ENCODE results near the gene LRIG1. TPM values are rescaled to one million over a fixed set of nuclear protein-coding genes. Genes with fewer than 3 reads are reported as not detected.
A peak's percentile ranks its signal among the peaks of the same experiment; 100 is the strongest.

Gene LRIG1
- total RNA-seq, 2 experiments from 2014 or later: 14.7 to 17.1 TPM

DNA sequence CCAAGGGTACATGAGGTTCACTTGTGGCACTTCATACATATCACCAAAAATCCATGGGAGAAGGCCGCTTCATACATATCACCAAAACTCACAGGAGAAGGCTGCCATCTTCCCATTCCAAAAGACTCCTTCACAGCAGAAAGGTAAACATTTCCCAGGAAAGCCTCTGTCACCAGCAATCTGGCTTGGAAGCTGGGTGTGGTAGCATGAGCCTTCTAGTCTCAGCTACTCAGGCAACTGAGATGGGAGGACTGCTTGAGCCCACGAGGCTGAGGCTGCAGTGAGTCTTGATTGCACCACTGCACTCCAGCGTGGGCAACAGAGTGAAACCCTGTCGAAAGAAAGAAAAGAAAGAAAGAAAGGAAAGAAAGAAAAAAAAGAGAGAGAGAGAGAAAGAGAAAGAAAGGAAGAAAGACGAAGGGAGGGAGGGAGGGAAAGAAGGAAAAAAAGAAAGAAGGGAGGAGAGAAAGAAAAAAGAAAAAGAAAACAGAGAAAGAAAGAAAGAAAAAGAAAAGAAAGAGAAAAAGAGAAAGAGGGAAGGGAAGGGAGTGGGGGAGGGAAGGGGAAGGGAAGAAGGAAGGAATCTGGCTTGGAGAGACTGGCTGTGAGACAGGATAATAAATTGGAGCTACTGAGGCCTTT is 7.2 kb downstream of the LRIG1 start:
- H3K4me3 Mint-ChIP-seq: no peak overlapping the region
- H3K36me3 Mint-ChIP-seq (ENCODE audit: low read depth): peaks cover 6% of the 10 kb centered on the region
- POLR2A ChIA-PET: interaction anchor here (0.8 to 1.1 kb wide), 4 partner anchors 10 to 254 kb away, joined by 3 to 6 read pairs (median 3); no protein-coding TSS in a partner anchor
- ATAC-seq (no peak), DNase-seq (no peak)
- peaks cover 3% of the 10 kb centered on the region for H3K27me3 Mint-ChIP-seq (ENCODE audit: low read depth)
- peaks cover 89% of the 10 kb centered on the region for H3K4me1 Mint-ChIP-seq (ENCODE audit: low read depth)
- CTCF ChIA-PET: interaction anchor here (1.1 to 5.8 kb wide), 2 partner anchors 11 to 25 kb away, joined by 4 to 47 read pairs; no protein-coding TSS in a partner anchor
- no peaks in the 10 kb centered on the region for H3K9me3 Mint-ChIP-seq (ENCODE audit: insufficient read depth)
- H3K27ac Mint-ChIP-seq: no peak overlapping the region

DNA sequence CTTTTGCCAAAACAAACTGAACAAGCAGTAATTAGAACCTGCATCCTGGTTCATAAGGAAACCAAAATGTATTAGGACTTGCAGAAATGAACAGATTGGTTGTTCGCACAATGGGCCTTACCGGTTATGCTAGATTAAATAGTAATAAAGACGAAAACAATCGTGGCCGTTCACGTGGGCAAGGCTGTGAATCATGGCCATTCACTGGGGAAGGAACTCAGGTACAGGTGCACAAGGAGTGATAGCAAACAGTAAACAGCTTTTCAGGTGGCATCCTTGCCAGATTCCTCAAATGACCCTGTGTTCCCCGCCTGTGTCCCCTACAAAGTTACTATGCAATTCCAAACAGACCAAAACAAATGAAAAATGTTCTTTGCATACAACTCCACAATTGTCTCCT is 8.2 kb downstream of the LRIG1 start:
- ChIA-PET CTCF (interaction anchor here (0.9 to 5.8 kb wide), 4 partner anchors 8 to 216 kb away, joined by 3 to 47 read pairs (median 16); partner anchors contain the start of gene LRIG1), POLR2A (interaction anchor here (1.6 kb wide), 1 partner anchor 8 kb away, joined by 3 read pairs; no protein-coding TSS in a partner anchor)
- Mint-ChIP-seq H3K9me3 (ENCODE audit: insufficient read depth) (no peaks in the 10 kb centered on the region), H3K27me3 (ENCODE audit: low read depth) (peaks cover 3% of the 10 kb centered on the region), H3K27ac (no peak overlapping the region), H3K4me3 (no peak overlapping the region), H3K36me3 (ENCODE audit: low read depth) (peaks cover 6% of the 10 kb centered on the region), H3K4me1 (ENCODE audit: low read depth) (peaks cover 85% of the 10 kb centered on the region)
- DNase-seq: no peak
- ATAC-seq: no peak

DNA sequence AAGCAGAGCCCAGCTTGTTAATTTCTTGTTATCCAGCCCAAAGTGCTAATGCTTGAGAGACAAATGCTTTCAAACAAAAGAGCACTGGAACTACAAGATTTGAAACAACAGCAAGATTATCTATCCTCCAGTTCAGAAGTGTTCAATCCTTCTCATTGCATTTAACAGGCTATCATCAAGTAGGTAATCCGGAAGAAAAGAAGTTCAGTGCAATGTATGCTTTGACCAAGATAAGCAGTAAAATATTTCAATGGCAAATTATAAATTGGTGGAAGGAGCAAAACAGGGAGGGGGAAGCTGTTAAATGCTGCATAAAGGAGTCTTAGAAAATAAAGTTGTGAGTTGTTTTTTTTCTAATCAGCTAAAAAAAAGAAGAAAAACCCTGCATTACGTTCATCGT is 8.8 kb downstream of the LRIG1 start:
- H3K9me3 Mint-ChIP-seq (ENCODE audit: insufficient read depth): no peaks in the 10 kb centered on the region
- no peak overlapping the region for H3K27ac Mint-ChIP-seq

DNA sequence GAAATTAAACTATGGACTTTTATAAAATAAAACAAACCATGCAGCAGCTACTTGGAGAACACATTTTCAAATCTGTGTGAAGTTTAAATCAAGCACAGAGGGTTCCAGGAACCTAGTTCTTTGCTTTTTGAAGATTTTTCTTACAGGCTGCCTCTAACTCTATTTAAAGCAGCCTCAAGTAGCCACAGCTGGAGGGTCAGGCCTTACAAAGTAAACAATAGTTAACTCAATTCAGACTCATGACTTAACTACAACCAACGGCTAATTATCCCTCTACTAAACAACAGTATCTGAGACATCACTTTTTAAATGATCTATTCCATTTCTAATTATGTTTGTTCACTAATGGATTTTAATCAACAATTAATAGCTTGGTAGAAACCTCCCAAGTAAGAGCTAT is 9.8 kb downstream of the LRIG1 start:
- Mint-ChIP-seq H3K4me3 (no peak overlapping the region), H3K27me3 (ENCODE audit: low read depth) (peaks cover 3% of the 10 kb centered on the region), H3K9me3 (ENCODE audit: insufficient read depth) (no peaks in the 10 kb centered on the region), H3K27ac (no peak overlapping the region), H3K36me3 (ENCODE audit: low read depth) (peaks cover 10% of the 10 kb centered on the region), H3K4me1 (ENCODE audit: low read depth) (peaks cover 84% of the 10 kb centered on the region)
- ChIA-PET POLR2A (interaction anchor here (0.9 to 2.2 kb wide), 6 partner anchors 8 to 19 kb away, joined by 3 to 13 read pairs (median 4); no protein-coding TSS in a partner anchor), CTCF (interaction anchor here (0.6 to 5.8 kb wide), 14 partner anchors 8 to 214 kb away, joined by 3 to 47 read pairs (median 4); partner anchors contain the start of gene LRIG1)
- no peak for DNase-seq
- ATAC-seq: no peak

More for the DNA sequence above, 8.8 kb downstream of the LRIG1 start:
- Mint-ChIP-seq H3K27me3 (ENCODE audit: low read depth) (peaks cover 3% of the 10 kb centered on the region), H3K4me3 (no peak overlapping the region), H3K4me1 (ENCODE audit: low read depth) (peaks cover 85% of the 10 kb centered on the region), H3K36me3 (ENCODE audit: low read depth) (peaks cover 10% of the 10 kb centered on the region)
- POLR2A ChIA-PET: interaction anchor here (1.1 to 1.6 kb wide), 2 partner anchors 8 to 9 kb away, joined by 3 read pairs; no protein-coding TSS in a partner anchor
- no peak for DNase-seq
- CTCF ChIA-PET: interaction anchor here (0.9 to 5.8 kb wide), 8 partner anchors 9 to 215 kb away, joined by 3 to 47 read pairs (median 12); partner anchors contain the start of gene LRIG1
- no peak for ATAC-seq

DNA sequence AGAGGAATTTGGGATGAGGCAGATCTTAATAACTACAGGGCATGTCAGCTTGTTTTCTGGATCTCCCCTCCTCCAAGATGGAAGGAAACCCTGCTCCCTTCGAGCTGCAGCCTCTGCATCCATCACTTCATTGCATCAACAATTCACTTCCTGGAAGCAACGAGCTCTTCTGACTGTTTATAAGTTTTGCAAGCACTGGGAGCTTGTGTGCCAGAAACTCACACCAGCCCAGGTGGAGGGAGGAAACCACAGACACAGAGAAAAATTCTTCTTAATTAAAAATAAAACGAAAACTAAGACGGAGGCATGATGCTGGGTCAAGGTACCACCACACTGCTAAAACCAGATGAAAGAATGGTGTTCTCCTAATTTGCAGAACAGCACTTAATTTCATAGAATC is 10.6 kb downstream of the LRIG1 start:
- peak overlapping the region; percentile 47 for H3K4me3 Mint-ChIP-seq
- no peaks in the 10 kb centered on the region for H3K9me3 Mint-ChIP-seq (ENCODE audit: insufficient read depth)
- H3K4me1 Mint-ChIP-seq (ENCODE audit: low read depth): peaks cover 83% of the 10 kb centered on the region
- ATAC-seq (peak; percentile 64), DNase-seq (peak; percentile 48)
- CTCF ChIA-PET: interaction anchor here (1.1 to 5.8 kb wide), 10 partner anchors 8 to 332 kb away, joined by 3 to 47 read pairs (median 5); no protein-coding TSS in a partner anchor
- H3K36me3 Mint-ChIP-seq (ENCODE audit: low read depth): peaks cover 11% of the 10 kb centered on the region
- H3K27me3 Mint-ChIP-seq (ENCODE audit: low read depth): peaks cover 3% of the 10 kb centered on the region
- H3K27ac Mint-ChIP-seq: peak overlapping the region; percentile 62
- POLR2A ChIA-PET: interaction anchor here (0.9 to 2.2 kb wide), 4 partner anchors 9 to 19 kb away, joined by 3 to 13 read pairs (median 5); no protein-coding TSS in a partner anchor

DNA sequence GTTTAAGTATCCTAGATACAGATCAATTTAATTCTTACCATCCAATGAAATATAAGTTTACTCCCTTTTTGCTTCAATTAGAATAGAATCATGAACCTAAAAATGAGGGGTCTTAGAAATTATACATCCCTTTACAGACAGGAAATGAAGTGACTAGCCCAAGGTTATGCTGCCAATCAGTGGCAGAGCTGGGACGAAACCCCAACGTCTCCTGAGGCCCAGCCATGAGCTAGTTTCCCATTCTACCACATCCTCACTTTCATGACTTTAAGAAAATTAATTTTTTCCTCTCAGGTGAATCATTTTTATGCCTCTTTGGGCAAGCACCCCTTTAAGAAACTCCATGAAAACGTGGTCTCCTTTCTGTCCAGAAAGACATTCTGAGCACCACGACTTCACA is 11.2 kb downstream of the LRIG1 start:
- peak; percentile 37 for DNase-seq
- H3K4me3 Mint-ChIP-seq: peak overlapping the region; percentile 47
- peaks cover 79% of the 10 kb centered on the region for H3K4me1 Mint-ChIP-seq (ENCODE audit: low read depth)
- H3K36me3 Mint-ChIP-seq (ENCODE audit: low read depth): peaks cover 13% of the 10 kb centered on the region
- no peaks in the 10 kb centered on the region for H3K9me3 Mint-ChIP-seq (ENCODE audit: insufficient read depth)
- POLR2A ChIA-PET: interaction anchor here (1.2 to 2.2 kb wide), 3 partner anchors 8 to 17 kb away, joined by 5 to 13 read pairs (median 5); no protein-coding TSS in a partner anchor
- H3K27me3 Mint-ChIP-seq (ENCODE audit: low read depth): peaks cover 3% of the 10 kb centered on the region
- CTCF ChIA-PET: interaction anchor here (0.7 to 4.3 kb wide), 8 partner anchors 11 to 333 kb away, joined by 3 to 25 read pairs (median 4); no protein-coding TSS in a partner anchor
- ATAC-seq: peak; percentile 52
- peak overlapping the region; percentile 62 for H3K27ac Mint-ChIP-seq

DNA sequence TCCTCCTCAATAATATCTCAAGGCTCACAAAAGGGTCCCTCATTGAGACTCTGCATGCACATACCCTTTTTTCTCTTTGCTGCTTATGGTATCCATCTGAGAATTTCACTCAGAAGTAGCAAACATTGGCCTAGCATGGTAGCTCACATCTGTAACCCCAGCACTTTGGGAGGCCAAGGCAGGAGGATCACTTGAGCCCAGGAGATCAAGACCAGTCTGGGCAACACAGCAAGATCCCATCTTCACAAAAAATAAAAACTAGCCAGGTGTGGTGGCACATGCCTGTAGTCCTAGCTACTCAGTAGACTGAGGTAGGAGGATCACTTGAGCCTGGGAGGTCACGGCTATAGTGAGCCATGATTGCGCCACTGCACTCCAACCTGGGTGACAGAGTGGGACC is 11.7 kb downstream of the LRIG1 start:
- peak overlapping the region; percentile 47 for H3K4me3 Mint-ChIP-seq
- CTCF ChIA-PET: interaction anchor here (1.8 to 4.3 kb wide), 4 partner anchors 10 to 82 kb away, joined by 6 to 25 read pairs (median 20); no protein-coding TSS in a partner anchor

DNA sequence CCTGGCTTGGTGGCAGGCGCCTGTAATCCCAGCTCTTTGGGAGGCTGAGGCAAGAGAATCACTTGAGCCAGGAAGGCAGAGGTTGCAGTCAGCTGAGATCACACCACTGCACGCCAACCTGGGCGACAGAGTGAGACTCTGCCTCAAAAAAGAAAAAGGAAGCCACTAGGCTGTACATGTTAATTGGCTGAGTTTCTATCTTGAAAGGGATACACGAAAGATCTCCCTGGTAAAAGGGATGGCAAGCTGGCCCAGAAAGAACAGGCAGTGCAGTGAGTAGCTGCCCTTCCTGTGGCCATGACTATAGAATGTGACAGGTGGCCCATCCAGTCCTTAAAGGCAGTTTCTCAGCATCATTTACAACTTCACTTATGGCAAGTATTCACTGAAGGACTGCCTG is 12.3 kb downstream of the LRIG1 start:
- H3K27ac Mint-ChIP-seq: peak overlapping the region; percentile 60
- peaks cover 13% of the 10 kb centered on the region for H3K36me3 Mint-ChIP-seq (ENCODE audit: low read depth)
- peaks cover 81% of the 10 kb centered on the region for H3K4me1 Mint-ChIP-seq (ENCODE audit: low read depth)
- ChIA-PET CTCF (interaction anchor here (4.1 to 4.3 kb wide), 2 partner anchors 15 to 81 kb away, joined by 17 to 25 read pairs; no protein-coding TSS in a partner anchor), POLR2A (no interaction called here)
- no peaks in the 10 kb centered on the region for H3K9me3 Mint-ChIP-seq (ENCODE audit: insufficient read depth)
- H3K4me3 Mint-ChIP-seq: no peak overlapping the region
- H3K27me3 Mint-ChIP-seq (ENCODE audit: low read depth): peaks cover 3% of the 10 kb centered on the region
- DNase-seq (no peak), ATAC-seq (peak; percentile 27)

More for the DNA sequence above, 11.7 kb downstream of the LRIG1 start:
- no peak for ATAC-seq
- peaks cover 80% of the 10 kb centered on the region for H3K4me1 Mint-ChIP-seq (ENCODE audit: low read depth)
- H3K27me3 Mint-ChIP-seq (ENCODE audit: low read depth): peaks cover 3% of the 10 kb centered on the region
- H3K36me3 Mint-ChIP-seq (ENCODE audit: low read depth): peaks cover 13% of the 10 kb centered on the region
- peak overlapping the region; percentile 62 for H3K27ac Mint-ChIP-seq
- DNase-seq: no peak
- no peaks in the 10 kb centered on the region for H3K9me3 Mint-ChIP-seq (ENCODE audit: insufficient read depth)
- POLR2A ChIA-PET: interaction anchor here (2.2 kb wide), 1 partner anchor 8 kb away, joined by 13 read pairs; no protein-coding TSS in a partner anchor

DNA sequence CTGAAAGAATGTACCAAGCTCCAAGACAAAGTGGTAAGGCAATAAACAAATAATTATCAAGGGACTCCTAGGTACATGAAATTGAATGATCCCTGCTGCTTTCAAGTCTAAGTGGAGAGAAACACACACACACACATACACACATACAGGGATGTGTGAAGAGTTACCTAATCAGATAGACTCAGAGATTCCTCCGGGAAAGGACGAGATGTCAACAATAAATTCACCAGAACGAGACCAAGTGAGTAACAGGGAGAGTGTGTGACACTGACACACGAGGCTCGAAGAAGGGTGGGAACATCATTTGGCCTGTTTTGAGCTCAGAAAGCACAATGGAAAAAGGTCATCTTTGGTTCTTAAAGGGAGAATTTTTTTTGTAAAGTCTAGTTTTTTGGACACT is 13.4 kb downstream of the LRIG1 start:
- Mint-ChIP-seq H3K4me1 (ENCODE audit: low read depth) (peaks cover 82% of the 10 kb centered on the region), H3K27ac (no peak overlapping the region)

DNA sequence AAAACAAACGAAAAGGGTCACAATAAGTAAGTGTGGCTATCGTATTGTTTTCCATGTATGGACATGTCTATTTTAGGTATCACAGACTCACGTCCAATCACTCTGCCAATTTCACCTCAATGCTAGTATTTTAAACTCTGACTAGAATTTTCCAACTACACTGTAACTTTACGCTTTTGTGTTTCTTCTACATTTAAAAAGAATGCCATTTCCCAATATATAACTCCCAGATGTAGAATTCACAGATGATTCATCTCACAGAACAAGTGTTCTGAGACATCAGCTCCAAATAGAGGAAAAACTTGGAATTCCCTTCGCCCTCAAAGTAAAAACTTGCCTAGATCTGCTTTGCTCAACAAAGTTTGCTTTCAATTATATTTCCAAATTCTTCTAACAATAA is 14.2 kb downstream of the LRIG1 start:
- no peaks in the 10 kb centered on the region for H3K27me3 Mint-ChIP-seq (ENCODE audit: low read depth)
- no peak for DNase-seq
- peaks cover 82% of the 10 kb centered on the region for H3K4me1 Mint-ChIP-seq (ENCODE audit: low read depth)
- peaks cover 13% of the 10 kb centered on the region for H3K36me3 Mint-ChIP-seq (ENCODE audit: low read depth)
- H3K4me3 Mint-ChIP-seq: no peak overlapping the region
- H3K27ac Mint-ChIP-seq: no peak overlapping the region
- ChIA-PET POLR2A (interaction anchor here (1.1 kb wide), 1 partner anchor 18 kb away, joined by 3 read pairs; no protein-coding TSS in a partner anchor), CTCF (interaction anchor here (0.8 to 1.5 kb wide), 3 partner anchors 18 to 190 kb away, joined by 3 to 10 read pairs (median 4); no protein-coding TSS in a partner anchor)
- ATAC-seq: no peak
- no peaks in the 10 kb centered on the region for H3K9me3 Mint-ChIP-seq (ENCODE audit: insufficient read depth)

More for the DNA sequence above, 13.4 kb downstream of the LRIG1 start:
- DNase-seq: no peak
- no peaks in the 10 kb centered on the region for H3K9me3 Mint-ChIP-seq (ENCODE audit: insufficient read depth)
- CTCF ChIA-PET: interaction anchor here (1.1 kb wide), 1 partner anchor 190 kb away, joined by 3 read pairs; no protein-coding TSS in a partner anchor
- POLR2A ChIA-PET: no interaction called here
- no peaks in the 10 kb centered on the region for H3K27me3 Mint-ChIP-seq (ENCODE audit: low read depth)
- H3K36me3 Mint-ChIP-seq (ENCODE audit: low read depth): peaks cover 13% of the 10 kb centered on the region
- ATAC-seq: no peak
- no peak overlapping the region for H3K4me3 Mint-ChIP-seq

DNA sequence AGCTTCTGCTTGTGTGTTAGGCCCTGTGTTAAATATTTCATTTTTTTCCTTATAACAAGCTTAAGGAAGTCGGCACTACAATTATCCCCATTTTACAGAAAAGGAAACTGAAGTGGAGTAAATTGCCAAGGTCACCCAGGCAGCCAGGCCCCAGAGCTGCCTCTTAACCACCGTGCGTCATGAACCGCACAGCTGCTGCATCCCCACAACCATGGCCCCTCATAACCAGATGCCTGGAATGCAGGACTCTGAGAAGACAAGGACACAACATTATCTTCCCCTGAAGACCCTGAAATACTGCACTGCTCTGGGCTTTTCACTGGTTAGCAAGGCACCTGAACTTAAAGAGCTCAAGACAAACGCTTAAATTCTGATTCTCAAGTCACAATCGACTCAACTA is 14.6 kb downstream of the LRIG1 start:
- DNase-seq (no peak), ATAC-seq (no peak)
- no peaks in the 10 kb centered on the region for H3K27me3 Mint-ChIP-seq (ENCODE audit: low read depth)
- no peak overlapping the region for H3K27ac Mint-ChIP-seq
- H3K9me3 Mint-ChIP-seq (ENCODE audit: insufficient read depth): no peaks in the 10 kb centered on the region
- ChIA-PET CTCF (interaction anchor here (0.8 to 1.5 kb wide), 3 partner anchors 18 to 189 kb away, joined by 3 to 10 read pairs (median 4); no protein-coding TSS in a partner anchor), POLR2A (interaction anchor here (1.1 kb wide), 1 partner anchor 17 kb away, joined by 3 read pairs; no protein-coding TSS in a partner anchor)
- H3K4me3 Mint-ChIP-seq: no peak overlapping the region
- peaks cover 85% of the 10 kb centered on the region for H3K4me1 Mint-ChIP-seq (ENCODE audit: low read depth)
- H3K36me3 Mint-ChIP-seq (ENCODE audit: low read depth): peaks cover 13% of the 10 kb centered on the region
